Spleen (tissue), 11 donors: ENCODE results near the gene CDH8. TPM values are rescaled to one million over a fixed set of nuclear protein-coding genes. Genes with fewer than 3 reads are reported as not detected.

ENCODE experiments used
- DNase-seq: peaks from one replicate; pipeline ENCODE4 v3.0.0-alpha.2; 2020
- H3K27ac ChIP-seq, 8 donors: fragments of 200-600 bp; sonication (generic) in 7 of 8; 1 replicate in 4 of 8; 2 replicates in 4 of 8; pipeline versions ENCODE4 v1.5.0 to v1.8.0; 2016 to 2021; ENCODE audit warnings: inconsistent platforms in 4 of 8, mild to moderate bottlenecking in 4 of 8, moderate library complexity in 1 of 8
- H3K27me3 ChIP-seq, 7 donors: fragments of 200-600 bp; sonication (generic) in 6 of 7; replicated peaks in 1 of 7; 1 replicate in 4 of 7; 2 replicates in 3 of 7; pipeline versions ENCODE4 v1.5.0 to v1.8.0; 2016 to 2021; ENCODE audit warnings: inconsistent platforms in 3 of 7, mild to moderate bottlenecking in 1 of 7
- H3K36me3 ChIP-seq, 6 donors: fragments of 200-600 bp; sonication (generic) in 5 of 6; 1 replicate in 4 of 6; 2 replicates in 2 of 6; pipeline versions ENCODE4 v1.5.0 to v1.8.0; 2016 to 2021; ENCODE audit warnings: inconsistent platforms in 2 of 6
- H3K4me1 ChIP-seq, 6 donors: fragments of 200-600 bp; sonication (generic) in 5 of 6; 1 replicate in 3 of 6; 2 replicates in 3 of 6; pipeline versions ENCODE4 v1.5.0 to v1.8.0; 2016 to 2021; ENCODE audit warnings: inconsistent platforms in 3 of 6
- H3K4me3 ChIP-seq, 8 donors: fragments of 200-600 bp; sonication (generic) in 7 of 8; 1 replicate in 4 of 8; 2 replicates in 4 of 8; pipeline versions ENCODE4 v1.5.0 to v1.8.0; 2016 to 2021; ENCODE audit warnings: inconsistent platforms in 4 of 8, mild to moderate bottlenecking in 4 of 8, moderate library complexity in 2 of 8
- H3K9me3 ChIP-seq, 8 donors: fragments of 200-600 bp; sonication (generic) in 7 of 8; 1 replicate in 4 of 8; 2 replicates in 4 of 8; pipeline versions ENCODE4 v1.5.0 to v1.8.0; 2016 to 2021; ENCODE audit warnings: inconsistent platforms in 4 of 8
- CTCF ChIP-seq, 11 experiments: fragments of 200-600 bp in 7 of 11; fragments of 450-650 bp in 4 of 11; sonication (generic) in 4 of 11; IDR thresholded peaks in 8 of 11; conservative IDR thresholded peaks in 3 of 11; 1 replicate in 7 of 11; 2 replicates in 4 of 11; pipeline versions ENCODE4 v1.4.0 to v1.8.0; 2016 to 2021; ENCODE audit warnings: antibody characterized with exemption in 11 of 11, inconsistent platforms in 4 of 11, mild to moderate bottlenecking in 1 of 11
- POLR2A ChIP-seq, 3 donors: fragments of 450-650 bp; IDR thresholded peaks; one replicate each; pipeline ENCODE4 v1.5.1; 2017; ENCODE audit warnings: antibody characterized with exemption in 3 of 3, mild to moderate bottlenecking in 1 of 3
- POLR2AphosphoS5 ChIP-seq, 3 donors: sonication (generic); formaldehyde crosslinking; IDR thresholded peaks; one replicate each; pipeline ENCODE4 v1.5.1; 2017; ENCODE audit warnings: antibody characterized with exemption in 3 of 3
- WGBS, 5 donors: extraction: QIAGEN DNeasy Blood & Tissue Kit in 3 of 5; methylation state at CpG; one replicate each; pipeline versions ENCODE4 v1.1.5 to v1.1.7; 2013 to 2018; 5-methylcytosine and 5-hydroxymethylcytosine counted together
- intact Hi-C: fragments of 100-400 bp; cut with DNase I; formaldehyde crosslinking; loops from one replicate; pipeline ENCODE4 v1.15.0; 2023; ENCODE audit warnings: low total_unique reads
- polyA plus RNA-seq, 3 donors: library from polyadenylated mRNA; stranded (reverse); fragments of 200-250 nt; gene quantifications; one replicate each; pipeline ENCODE4 v1.2.1, GENCODE V29; 2013
- total RNA-seq, 7 donors: library from RNA; depleted of rRNA in 3 of 7; stranded (reverse); fragments of >200 nt in 3 of 7; fragmentation: NEBNext Ultra II Directional in 4 of 7; extraction: Animal tissue kit (Norgen Biotek cat#: 25700) in 4 of 7; gene quantifications; one replicate each; pipeline versions ENCODE4 v1.1.0 to v1.2.1, GENCODE V29; 2016 to 2021
- donor health status: healthy with polysubstance abuse.
- donor health status: DM: no; HTN: no; CAD: no; lungs with moderate emphysema.
- donor health status: DM: no; HTN: no; CAD: no.
- donor health status: Bipolar disorder and iron deficiency.
- donor health status: healthy.
- donor health status: DM: no; HTN: no; CAD: no.
- donor health status: DM: yes; HTN: yes; CAD: no.

The CDH8 gene
- total and polyA plus RNA-seq, 10 donors = under 0.01 to 1.4 (median under 0.01) TPM; not detected in 7

DNA sequence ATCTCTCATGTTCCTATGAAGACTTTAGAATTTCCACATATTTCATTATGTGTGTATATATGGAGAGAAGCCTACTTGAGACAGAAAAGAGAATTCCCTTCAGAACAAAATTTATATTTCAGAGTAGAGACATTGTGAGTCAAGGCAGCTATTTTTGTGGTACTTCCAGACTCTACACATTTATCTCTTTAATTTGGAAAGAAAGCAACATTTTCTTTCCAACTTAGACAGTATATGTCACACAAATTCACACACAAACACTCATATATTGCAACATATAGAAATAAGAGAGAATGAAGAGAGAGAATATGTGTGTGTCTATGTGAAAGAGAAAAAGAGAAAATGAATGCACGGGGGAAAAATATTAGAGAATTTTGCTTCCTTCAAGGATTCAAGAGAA is 158.8 kb downstream of the CDH8 start:
- intact Hi-C loops = no loop called here
- H3K9me3 ChIP-seq = peaks cover 0 to 23% (median 0%) of the 10 kb centered on the region in 8 donors
- TF ChIP-seq POLR2AphosphoS5 (IDR thresholded peaks at IDR 0.05) = no peak
- TF ChIP-seq CTCF (IDR thresholded peaks at IDR 0.05 in 8 of 11, conservative IDR thresholded peaks at IDR 0.05 in 3 of 11) = no peak
- TF ChIP-seq POLR2A (IDR thresholded peaks at IDR 0.05) = no peak
- no peak overlapping the region for H3K27ac ChIP-seq
- no peaks in the 10 kb centered on the region for H3K27me3 ChIP-seq
- no peaks in the 10 kb centered on the region for H3K4me1 ChIP-seq
- 46 to 97% (median 95%) methylated on average over 1 of the region's 1 CpG for WGBS, 5 donors
- no peak for DNase-seq
- H3K4me3 ChIP-seq = no peak overlapping the region
- H3K36me3 ChIP-seq = no peaks in the 10 kb centered on the region

GRCh38 chr16:61872778-61873119 is 163.5 kb downstream of the CDH8 start:
- Histone ChIP-seq H3K4me3 (no peak overlapping the region), H3K27me3 (no peaks in the 10 kb centered on the region), H3K27ac (no peak overlapping the region), H3K9me3 (peaks cover 0 to 3% (median 0%) of the 10 kb centered on the region in 8 donors), H3K4me1 (no peaks in the 10 kb centered on the region), H3K36me3 (no peaks in the 10 kb centered on the region)
- TF ChIP-seq CTCF (IDR thresholded peaks at IDR 0.05 in 8 of 11, conservative IDR thresholded peaks at IDR 0.05 in 3 of 11) (no peak), POLR2AphosphoS5 (IDR thresholded peaks at IDR 0.05) (no peak), POLR2A (IDR thresholded peaks at IDR 0.05) (no peak)
- no peak for DNase-seq
- intact Hi-C loops = no loop called here

DNA sequence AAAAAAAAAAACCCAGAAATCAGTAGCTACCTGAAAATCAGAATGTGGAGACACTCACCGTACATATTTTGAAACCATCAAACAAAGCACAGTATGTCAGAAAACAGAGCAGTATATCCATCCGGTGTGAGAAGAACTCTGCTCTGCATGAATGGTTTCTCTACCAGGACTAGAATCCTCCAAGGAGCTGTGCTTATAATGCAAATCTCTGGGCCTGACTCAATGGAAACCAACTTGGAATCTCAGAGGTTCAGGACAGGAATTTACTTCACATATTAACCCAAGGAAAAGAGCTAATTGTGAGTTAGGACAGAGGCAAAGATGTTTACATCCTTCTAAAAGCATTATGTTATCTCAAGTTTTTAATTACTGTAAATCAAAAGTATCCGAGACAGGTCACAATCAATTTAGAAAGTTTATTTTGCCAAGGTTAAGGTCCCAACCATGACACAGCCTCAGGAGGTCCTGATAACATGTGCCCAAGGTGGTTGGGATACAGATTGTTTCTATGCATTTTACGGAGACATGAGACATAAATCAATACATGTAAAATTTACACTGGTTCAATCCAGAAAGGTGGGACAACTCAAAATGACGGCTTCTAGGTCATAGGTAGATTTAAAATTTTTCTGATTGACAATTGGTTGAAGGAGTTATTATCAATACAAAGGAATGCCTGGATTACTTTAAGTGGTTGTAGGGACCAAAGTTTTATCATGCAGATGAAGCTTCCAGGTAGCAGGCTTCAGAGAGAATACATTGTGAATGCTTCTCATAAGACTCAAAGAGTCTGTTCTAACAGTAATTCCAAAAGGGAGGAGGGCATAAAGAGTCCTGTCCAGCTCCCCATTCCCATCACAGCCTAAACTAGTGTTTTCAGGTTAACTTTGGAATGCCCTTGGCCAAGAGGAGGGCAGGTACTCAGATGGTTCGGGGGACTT is 164.1 kb downstream of the CDH8 start:
- intact Hi-C loops = no loop called here
- 81 to 88% (median 84%) methylated on average over 6 of the region's 6 CpGs for WGBS, 5 donors
- Histone ChIP-seq H3K36me3 (no peaks in the 10 kb centered on the region), H3K9me3 (peaks cover 0 to 7% (median 0%) of the 10 kb centered on the region in 8 donors), H3K27me3 (no peaks in the 10 kb centered on the region), H3K4me3 (no peak overlapping the region), H3K4me1 (no peaks in the 10 kb centered on the region), H3K27ac (no peak overlapping the region)
- DNase-seq = no peak
- no peak for TF ChIP-seq POLR2AphosphoS5 (IDR thresholded peaks at IDR 0.05)
- no peak for TF ChIP-seq CTCF (IDR thresholded peaks at IDR 0.05 in 8 of 11, conservative IDR thresholded peaks at IDR 0.05 in 3 of 11)
- TF ChIP-seq POLR2A (IDR thresholded peaks at IDR 0.05) = no peak
